ENCODE data around the gene UBE2Z.

GRCh38 chr17:48961516-48962233, 53.5 kb downstream of the UBE2Z start:
- TF ChIP-seq CTCF (conservative IDR thresholded peaks at IDR 0.05; ENCODE audit: low read length), result no peak
- TF ChIP-seq EZH2phosphoT487 (IDR thresholded peaks at IDR 0.05; ENCODE audit: borderline replicate concordance, low read depth, low read length), result no peak
